NOMO-1 treated with dmso at 0.1 percent for 144 hours (cell line): ENCODE data around the gene PKMYT1.
"Not testable (repeated sequence)": the region's sequence is repeated elsewhere in the genome, so short reads cannot be mapped to it uniquely, and the experiment has no call there.

Experiments
- DNase-seq: peaks from one replicate; lab custom pipeline; 2025; ENCODE audit not compliant: unreplicated experiment; lab: John Stamatoyannopoulos, UW

PKMYT1 gene

DNA sequence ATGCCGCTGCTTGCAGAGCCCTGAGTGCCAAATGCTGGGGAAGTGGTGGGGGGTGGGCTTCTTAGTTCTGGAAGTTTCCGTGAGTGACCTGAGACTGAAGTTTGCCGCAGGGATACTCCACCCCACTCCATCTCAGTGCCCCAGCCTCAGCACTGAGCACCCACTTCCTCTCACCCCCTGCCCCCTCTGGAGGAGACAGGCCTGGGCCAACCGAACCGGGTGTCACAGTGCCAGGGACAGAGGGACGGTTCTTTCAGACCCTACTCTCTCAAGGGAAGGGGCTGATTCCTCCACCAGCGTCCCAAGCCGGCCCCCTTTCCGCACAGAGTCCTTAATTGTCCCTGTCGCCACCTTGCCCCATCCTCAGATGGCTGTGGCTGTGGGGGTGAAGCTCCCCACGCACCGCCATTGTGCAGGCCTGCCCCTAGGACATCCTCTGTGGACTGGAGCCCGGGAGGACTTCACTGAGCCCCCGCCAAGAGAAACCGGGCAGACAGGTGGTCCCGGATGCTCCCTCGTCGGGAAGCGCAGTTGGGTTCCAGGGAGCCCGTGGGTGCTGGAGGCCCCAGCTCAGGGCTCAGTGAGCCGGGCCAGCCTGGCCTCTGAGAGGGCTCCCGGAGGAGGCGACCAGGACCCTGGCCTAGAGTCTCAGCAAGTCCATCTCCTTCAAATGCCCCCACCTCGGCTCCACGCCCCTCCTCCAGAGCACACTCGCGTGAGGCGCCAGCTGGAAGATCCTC lies 17.7 kb downstream of the PKMYT1 start:
- no peak for DNase-seq

DNA sequence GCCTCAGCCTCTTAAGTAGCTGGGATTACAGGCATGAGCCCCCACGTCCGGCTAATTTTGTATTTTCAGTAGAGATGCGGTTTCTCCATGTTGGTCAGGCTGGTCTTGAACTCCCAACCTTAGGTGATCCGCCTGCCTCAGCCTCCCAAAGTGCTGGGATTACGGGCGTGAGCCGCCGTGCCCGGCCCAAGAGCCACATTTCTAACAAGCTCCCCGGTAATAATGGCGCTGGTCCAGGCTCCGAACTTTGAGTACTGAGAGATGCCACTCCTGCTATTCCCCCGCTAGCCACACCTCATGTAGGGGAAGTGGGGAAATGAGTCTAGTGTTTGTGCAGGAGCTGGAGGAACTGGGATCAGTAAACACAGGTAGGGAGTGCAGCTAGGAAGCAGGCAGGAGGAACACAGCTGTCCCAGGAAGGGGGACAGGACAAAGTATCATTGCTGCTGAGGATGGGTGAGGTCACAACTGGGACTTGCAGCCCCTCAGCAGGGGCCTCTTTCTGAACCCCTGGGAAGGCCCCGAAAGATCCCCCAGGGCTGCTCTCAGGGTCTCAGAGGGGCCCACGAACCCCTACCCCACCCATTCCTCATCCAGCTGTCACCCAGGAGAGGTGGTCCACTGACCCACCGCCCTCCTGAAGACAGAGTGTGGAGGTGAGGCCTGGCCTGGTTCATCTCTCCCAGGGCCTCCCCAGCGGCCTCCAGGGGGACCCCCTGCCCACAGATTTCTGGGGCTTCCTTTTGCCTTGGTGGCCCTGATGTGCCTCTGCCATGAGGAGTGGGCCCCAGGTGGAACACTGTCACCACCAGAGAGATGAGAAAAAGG lies 19.8 kb downstream of the PKMYT1 start:
- no peak for DNase-seq

DNA sequence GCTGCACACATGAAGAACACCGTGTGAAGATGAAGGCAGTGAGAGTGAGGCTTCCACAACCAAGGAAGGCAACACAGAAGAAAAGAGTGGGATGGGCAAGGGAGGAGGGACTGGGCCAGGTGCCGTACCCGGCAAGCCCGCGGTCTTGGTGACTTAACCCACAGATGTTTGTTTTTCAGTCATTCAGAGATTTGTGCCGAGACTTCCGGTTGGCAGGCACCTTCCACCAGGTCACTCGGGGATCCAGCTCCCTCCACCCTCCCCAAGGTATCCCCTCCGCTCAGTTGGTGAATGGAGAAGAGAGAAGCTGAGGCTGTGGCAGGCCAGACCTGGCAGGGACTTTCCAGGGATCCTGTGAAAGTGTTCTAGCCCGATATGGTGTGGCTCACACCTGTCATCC lies 21.0 kb downstream of the PKMYT1 start:
- DNase-seq = no peak

DNA sequence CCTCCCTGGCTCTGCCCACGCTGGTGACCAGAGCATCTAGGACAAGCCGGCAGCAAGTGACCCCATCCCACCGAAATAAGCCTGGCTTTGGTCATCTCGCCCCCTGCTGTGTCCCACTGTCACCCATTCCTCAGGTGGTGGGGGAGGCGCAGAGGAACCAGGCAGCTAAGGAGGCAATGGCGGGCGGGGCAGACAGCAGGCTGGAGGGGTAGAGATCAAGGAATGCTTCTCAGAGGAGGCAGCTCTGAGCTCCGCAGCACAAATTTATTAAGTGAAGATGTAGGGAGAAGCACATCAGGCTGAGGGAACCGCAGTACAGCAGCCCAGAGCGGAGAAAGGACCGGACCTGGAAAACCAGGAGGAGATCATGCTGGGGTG lies 23.7 kb downstream of the PKMYT1 start:
- DNase-seq = no peak

DNA sequence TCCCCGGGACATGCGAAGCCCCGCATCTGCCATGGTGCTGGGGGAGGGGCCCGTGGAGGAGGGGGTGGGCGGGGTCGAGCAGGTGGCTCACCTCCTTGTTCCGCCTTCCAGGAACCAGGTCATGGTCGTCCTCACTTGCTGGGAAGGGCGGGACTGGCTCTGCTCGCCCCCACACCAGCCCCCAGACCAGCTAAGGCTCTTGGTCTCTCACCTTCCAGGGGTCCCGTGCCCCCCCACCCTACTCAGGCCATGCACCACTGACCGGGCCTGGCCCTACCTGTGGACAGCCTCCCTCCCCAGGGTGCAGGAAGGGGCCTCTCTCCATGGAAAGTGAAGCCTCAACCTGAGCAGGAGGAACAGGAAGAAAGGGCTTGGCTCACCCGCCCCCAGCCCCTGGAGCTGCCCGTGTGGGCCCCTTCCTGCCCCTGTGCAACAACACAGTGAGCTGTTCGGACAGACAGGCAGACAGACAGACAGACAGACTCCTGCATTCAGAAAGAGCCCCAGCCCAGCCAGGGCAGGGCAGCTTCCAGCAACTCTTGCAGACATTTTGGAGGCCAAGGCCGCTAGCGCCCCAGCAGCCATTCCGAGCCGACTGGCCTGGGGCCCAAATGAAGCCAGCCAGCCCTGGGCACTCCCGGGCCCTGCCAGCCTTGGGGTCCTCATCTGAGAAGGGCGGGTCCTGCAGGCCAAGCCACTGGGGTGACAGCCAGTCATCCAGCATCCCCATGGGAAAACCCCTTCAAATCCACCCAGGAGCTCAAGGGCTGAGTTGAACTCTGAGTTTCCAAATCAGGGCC lies 24.3 kb downstream of the PKMYT1 start:
- DNase-seq = peak; percentile 11

DNA sequence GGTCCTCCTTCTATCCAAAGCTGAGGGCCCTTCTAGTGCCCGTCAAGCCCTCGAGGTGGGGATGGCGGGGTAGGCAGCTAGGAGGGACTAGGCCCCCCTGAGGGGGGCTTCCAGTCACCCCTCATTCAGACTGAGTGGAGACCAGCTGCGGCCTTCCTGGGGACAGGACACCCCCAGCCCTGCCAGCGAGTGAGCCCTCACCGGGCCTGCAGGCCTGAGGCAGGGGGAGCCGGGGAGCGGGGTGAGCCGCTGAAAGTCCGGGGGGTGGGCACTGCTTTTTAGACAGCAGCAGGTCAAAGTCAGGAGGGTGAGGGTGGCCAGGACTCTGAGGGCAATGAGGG lies 24.8 kb downstream of the PKMYT1 start:
- no peak for DNase-seq

DNA sequence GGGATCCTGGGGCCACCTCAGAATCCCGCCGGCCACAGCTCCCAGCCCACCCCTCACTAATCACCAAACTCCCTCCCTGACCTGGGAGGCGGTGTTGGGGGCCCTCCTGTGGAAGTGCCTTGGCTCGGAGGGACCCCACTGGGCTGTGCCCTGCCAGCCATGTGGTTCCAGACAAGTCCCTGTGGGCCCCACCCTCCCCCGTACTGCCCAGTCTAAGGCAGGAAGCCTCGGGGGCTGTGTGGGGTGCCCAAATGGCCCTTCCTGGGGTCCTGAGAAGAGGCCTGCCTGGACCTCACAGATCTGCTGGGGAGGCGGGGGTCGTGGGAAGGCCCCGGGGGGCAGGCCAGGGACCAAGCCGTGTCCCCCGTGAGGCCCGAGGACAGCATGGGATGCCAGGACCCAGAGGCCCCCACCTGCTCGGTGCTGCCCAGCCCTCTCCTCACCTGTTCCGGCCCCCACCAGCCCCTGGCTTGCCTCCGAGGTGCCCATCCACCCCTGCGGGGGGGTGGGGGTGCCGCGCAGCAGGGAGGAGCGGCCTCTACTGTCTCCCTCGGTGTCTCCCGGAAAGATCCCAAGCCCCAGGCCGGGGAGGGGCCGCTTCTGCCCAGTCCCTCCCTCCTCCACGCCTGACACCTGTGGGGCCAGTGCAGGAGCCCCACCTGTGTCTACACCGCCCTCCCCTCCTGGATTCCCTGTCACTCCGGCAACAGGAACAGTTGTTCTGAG lies 25.4 kb downstream of the PKMYT1 start:
- no peak for DNase-seq

DNA sequence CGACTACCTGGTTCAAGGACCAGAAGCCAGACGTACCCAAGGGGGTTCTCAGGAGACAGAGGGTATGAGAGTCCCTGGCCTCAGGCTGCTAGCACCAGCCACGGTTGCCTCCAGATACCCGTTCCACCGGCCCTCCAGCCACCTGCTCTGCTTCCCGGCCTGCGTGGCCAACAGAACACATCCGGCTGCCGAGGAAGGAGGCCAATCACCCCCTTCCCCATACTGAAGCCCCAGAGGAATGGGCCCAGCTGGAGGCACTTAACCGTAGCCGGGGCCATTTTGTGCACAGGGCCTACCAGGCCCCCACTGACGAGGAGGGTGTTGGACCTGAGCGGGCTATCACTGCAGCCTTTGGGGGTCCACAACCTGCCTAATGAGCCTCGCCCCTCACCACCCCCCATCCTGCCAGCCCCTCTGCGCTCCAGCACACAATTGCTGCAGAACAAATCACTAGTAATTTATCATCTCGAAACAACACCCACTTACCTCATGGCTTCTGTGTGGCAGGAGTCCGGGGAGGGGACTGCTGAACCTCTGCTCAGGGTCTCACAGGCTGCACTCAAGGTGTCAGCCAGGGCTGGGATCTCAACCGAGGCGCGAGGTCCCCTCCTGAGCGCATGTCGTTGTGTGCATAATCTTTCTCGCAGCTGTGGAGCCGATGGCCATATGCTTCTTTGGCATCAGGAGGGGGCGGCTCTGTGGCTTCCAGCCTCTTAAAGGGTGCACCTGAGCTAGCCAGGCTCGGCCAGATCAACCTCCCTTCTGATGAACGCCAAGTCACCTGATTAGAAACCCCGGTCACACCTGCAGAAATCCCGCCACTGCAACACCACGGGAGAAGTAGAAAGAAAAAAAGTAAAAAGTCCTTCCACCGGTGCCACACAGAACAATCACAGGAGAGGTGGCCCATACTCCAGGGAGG lies 26.3 kb downstream of the PKMYT1 start:
- no peak for DNase-seq

DNA sequence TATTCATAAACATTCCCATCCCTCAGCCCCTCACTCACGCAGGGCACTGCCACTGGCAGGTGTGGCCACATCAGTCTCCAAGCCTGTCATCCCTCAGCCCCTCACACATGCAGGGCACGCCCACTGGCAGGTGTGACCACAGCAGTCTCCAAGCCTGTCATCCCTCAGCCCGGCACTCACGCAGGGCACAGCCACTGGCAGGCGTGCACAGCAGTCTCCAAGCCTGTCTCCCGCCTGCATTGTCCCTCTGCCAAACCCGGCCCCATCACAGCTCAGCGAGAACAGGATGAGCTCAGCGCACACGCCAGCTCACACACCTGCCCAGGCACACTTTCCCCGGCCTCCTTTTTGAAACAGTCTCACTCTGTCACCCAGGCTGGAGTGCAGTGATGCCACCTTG lies 27.6 kb downstream of the PKMYT1 start:
- no peak for DNase-seq

DNA sequence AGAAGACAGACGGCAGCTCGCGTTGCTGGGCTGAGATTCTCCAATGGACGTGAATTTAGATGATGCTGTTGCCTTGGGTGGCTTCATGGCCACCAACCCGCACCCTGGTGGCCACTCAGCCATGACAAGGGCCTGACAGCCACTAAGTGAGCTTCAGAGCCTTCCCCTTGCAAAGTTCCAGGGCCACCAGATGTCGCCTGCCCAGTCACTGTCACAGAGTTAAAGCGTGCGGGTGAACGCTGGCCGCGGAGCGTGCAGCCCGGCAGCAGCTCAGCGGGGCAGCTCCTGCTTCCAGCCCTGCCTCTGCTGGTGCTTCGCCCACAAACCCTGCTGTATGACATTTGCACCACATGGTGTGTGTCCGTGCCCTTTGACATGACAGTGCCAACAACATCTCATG lies 29.5 kb downstream of the PKMYT1 start:
- no peak for DNase-seq

DNA sequence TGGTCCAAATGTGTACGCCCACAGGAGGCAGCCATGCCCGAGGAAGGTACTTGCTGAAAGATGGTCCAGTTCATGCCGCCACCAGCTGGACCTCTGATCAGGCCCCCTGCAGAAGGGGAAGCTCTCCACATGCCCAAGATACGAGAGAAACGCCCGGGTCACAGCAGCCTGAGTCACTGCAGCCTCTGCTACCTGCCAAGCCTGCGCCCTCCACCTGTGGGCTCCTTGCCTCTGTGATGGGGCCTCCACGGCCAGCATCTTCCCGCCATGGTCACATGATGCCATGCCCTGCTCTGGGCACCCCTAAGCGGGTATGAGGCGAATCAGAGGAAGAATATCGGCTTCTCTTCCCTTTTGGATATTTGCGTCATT lies 29.9 kb downstream of the PKMYT1 start:
- no peak for DNase-seq

DNA sequence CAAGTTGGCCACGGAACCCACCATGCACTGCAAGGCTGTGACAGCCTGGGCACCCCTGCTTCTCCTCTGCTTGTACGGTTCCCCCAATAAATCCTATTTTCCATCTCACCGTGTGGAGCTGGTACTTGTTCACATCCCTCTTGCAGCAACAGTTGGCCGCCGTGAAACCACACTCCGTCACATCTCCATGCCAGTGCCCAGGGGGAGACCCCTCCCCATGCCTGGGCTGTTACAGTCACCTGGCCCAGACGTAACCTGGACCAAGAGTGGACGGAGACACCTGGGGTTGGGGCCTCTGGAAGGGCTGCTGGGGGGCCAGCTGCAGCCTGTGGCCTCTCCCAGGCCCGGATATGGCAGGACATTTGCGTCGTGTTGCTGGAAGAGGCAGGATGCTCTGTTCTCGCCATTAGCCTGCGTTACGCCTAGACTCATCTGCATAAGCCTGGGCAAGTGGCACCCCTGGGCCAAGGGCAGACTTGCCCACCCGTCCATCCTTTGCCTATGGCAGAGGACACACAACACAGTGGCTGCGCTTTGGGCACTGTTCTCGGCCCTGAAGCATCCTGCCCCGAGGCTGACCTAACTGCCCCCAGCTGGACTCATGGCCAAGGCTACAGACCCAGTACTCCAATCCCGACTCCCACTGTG lies 30.4 kb downstream of the PKMYT1 start:
- no peak for DNase-seq

DNA sequence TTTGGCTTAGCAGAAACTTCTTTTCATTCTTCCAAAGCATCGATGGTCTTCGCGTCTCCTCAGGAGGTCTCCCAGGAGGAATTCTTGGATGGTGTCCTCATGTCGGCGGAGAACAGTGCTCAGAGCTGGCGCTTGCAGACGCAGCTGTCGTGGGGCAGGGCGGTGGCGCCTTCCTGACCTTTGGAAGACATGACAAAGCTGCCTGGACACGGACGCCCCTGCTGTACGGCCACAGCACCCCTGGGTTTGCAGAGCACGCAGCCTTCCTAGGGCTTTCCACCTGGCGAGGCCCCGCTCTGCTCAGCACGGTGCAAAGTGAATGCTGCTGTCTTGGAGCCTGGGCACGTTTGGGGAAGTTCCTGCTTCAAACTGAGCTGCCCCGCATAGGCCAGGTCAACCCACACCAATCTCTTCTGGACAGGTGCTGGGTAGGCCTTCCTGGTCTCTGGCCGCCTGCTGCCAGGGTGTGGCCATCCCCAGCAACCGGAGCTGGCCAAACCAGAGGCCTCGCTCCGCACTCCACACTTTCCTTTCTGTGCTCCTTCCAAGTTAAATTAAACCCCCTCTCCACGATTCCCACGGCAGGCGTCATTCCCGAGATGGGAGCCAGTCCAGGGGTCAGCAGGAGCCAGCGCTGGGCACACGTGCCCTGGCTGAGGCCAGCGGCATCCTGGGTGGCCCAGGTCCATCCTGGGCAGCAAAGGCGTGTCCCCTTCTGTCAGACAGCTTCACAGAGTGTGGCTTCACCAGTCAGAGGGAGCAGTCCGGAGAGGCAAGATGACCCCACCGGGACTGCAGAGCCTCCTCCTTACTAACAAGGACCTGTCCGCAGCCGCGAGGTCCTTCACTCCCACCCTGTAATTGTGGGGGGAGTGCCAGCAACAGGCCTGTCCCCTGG lies 31.2 kb downstream of the PKMYT1 start:
- DNase-seq = no peak

DNA sequence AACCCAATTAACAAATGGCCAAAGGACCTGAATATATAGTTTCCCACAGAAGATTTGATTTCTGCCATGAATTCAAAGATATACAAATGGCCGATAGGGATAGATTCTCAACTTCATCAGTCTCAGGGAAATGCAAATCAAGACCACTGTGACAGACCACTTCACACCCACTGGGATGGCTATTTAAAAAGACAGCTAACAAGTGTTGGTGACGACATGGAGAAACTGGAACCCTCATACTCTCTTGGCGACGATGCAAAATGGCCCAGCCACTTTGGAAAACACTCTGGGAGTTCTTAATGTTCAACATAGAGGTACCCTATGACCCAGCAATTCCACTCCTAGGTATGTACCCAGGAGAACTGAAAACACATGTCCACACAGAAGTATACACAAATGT lies 33.6 kb downstream of the PKMYT1 start:
- DNase-seq = no peak

DNA sequence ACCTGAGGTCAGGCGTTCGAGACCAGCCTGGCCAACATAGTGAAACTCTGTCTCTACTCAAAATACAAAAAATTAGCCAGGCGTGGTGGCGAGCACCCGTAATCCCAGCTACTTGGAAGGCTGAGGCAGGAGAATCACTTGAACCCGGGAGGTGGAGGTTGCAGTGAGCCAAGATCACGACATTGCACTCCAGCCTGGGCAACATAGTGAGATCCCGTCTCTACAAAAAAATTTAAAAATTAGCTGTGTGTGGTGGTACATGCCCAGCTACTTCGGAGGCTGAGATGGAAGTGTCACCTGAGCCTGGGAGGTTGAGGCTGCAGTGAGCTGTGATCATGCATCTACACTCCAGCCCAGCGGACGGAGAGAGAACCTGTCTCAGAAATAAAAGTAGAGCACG lies 36.5 kb downstream of the PKMYT1 start:
- not testable (repeated sequence) for DNase-seq

DNA sequence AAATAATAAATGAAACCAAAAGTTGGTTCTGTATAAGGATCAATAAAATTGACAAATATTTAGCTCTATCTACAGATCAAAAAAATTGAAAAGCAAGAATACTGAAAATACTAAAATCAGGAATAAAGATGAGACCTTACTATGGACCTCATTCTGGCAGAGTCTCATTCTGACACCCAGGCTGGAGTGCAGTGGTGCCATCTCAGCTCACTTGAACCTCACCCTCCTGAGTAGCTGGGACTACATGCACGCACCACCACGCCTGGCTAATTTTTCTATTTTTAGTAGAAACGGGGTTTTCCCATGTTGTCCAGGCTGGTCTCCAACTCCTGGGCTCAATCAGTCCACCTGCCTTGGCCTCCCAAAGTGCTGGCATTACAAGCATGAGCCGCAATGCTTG lies 38.2 kb downstream of the PKMYT1 start:
- DNase-seq = no peak

DNA sequence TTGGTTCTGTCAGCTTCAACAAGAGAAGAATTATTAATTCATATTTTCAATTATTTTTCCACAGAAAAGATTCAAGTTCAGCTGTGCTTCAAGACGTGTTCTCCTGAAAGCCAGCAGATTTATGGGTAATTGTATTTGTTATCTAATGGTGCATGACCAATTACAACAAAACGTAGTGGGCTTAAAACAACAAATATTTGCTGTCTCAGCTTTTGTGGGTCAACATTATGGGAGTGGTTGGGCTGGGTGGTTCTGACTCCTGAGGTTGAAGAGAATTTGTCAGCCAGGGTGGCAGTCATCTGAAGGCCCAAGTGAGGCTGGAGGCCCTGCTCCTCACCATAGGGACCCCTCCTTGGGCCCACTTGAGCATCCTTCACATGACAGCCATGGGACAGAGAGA lies 40.3 kb downstream of the PKMYT1 start:
- no peak for DNase-seq

DNA sequence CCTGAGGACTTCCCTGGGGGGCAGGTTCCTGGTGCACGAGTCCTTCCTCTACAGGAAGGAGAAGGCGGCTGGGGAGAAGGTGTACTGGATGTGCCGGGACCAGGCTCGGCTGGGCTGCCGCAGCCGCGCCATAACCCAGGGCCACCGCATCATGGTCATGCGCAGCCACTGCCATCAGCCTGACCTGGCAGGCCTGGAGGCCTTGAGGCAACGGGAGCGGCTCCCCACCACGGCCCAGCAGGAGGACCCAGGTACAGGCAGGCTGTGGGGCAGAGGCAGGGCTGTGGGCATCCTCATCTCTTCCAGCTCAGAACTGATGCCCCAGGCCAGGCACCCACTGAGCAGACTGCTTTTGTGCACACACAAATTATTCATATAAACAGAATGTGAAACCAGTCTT lies 42.0 kb downstream of the PKMYT1 start:
- no peak for DNase-seq

DNA sequence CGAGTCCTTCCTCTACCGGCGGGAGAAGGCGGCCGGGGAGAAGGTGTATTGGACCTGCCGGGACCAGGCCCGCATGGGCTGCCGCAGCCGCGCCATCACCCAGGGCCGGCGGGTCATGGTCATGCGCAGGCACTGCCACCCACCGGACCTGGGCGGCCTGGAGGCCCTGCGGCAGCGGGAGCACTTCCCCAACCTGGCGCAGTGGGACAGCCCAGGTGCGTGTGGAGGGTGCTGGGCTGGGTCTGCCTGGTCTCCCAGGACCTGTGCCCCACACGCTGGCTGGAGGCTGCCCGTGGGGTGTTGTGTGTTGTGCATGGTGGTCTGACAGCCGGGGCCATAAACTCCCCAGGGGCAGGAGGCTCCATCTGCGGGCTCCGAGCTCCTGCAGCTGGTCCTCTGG lies 43.1 kb downstream of the PKMYT1 start:
- no peak for DNase-seq
